OCI-LY7 (cell line): Measurements from ENCODE around the gene ACTN2. TPM values are rescaled to one million over a fixed set of nuclear protein-coding genes. Genes with fewer than 3 reads are reported as not detected.

Experiments
- BruUV-seq: library from RNA; stranded (reverse); fragments of 400-500 nt; replicated peaks from 2 replicates; lab custom pipeline; 2021; lab: Mats Ljungman, UMichigan
- CTCF ChIA-PET: fragments of 300-600 bp; sonication (Branson Sonifier 250); formaldehyde crosslinking; loops from one replicate; lab custom pipeline; 2022; ENCODE audit warnings: antibody characterized with exemption; ENCODE audit not compliant: unreplicated experiment; lab: Charles Lee
- POLR2A ChIA-PET: fragments of 300-600 bp; sonication (Branson Sonifier 250); formaldehyde crosslinking; loops from one replicate; lab custom pipeline; 2022; ENCODE audit warnings: antibody characterized with exemption; lab: Charles Lee
- DNase-seq: peaks from one replicate; pipeline ENCODE4 v3.0.0-alpha.2; 2015; ENCODE audit warnings: low spot score
- H2AFZ ChIP-seq: fragments of 200-600 bp; sonication (generic), shearing (Covaris generic); 2 replicates; pipeline ENCODE4 v1.6.1; 2014; ENCODE audit warnings: mild to moderate bottlenecking, antibody characterized with exemption, low read length, moderate library complexity
- H3K27ac ChIP-seq: fragments of 200-600 bp; sonication (generic); 2 replicates; pipeline ENCODE4 v1.5.1; 2014; ENCODE audit warnings: mixed run types, low read depth, mild to moderate bottlenecking, moderate library complexity, low read length, inconsistent platforms; ENCODE audit not compliant: poor library complexity, severe bottlenecking
- H3K36me3 ChIP-seq: fragments of 200-600 bp; sonication (generic); 2 replicates; pipeline ENCODE4 v1.6.1; 2014; ENCODE audit warnings: mild to moderate bottlenecking, antibody characterized with exemption, low read length, moderate library complexity, mixed read lengths; ENCODE audit not compliant: insufficient read depth
- H3K4me1 ChIP-seq: fragments of 200-600 bp; sonication (generic); 2 replicates; pipeline ENCODE4 v1.5.1; 2014; ENCODE audit warnings: mild to moderate bottlenecking, low read length; ENCODE audit not compliant: insufficient read depth, poor library complexity, severe bottlenecking
- H3K4me2 ChIP-seq: fragments of 200-600 bp; sonication (generic); 2 replicates; pipeline ENCODE4 v1.6.1; 2014; ENCODE audit warnings: mild to moderate bottlenecking, low read length
- H3K4me3 ChIP-seq: fragments of 200-600 bp; sonication (generic); 2 replicates; pipeline ENCODE4 v1.5.1; 2014; ENCODE audit warnings: mild to moderate bottlenecking, low read depth, low read length; ENCODE audit not compliant: poor library complexity, severe bottlenecking
- H3K79me2 ChIP-seq: fragments of 200-600 bp; sonication (generic); 2 replicates; pipeline ENCODE4 v1.6.1; 2016; ENCODE audit warnings: low read depth, mild to moderate bottlenecking, low read length, moderate library complexity, mixed read lengths; ENCODE audit not compliant: insufficient read depth
- H3K9me2 ChIP-seq: fragments of 200-600 bp; sonication (generic); 2 replicates; pipeline ENCODE4 v1.6.1; 2016; ENCODE audit warnings: mild to moderate bottlenecking, low read length, mixed read lengths; ENCODE audit not compliant: insufficient read depth
- H3K9me3 ChIP-seq: fragments of 200-600 bp; sonication (generic); 2 replicates; pipeline ENCODE4 v1.6.1; 2014; ENCODE audit warnings: mild to moderate bottlenecking, mixed run types, low read length, mixed read lengths
- H4K20me1 ChIP-seq: fragments of 200-600 bp; sonication (generic); 2 replicates; pipeline ENCODE4 v1.6.1; 2014; ENCODE audit warnings: mild to moderate bottlenecking, antibody characterized with exemption, low read length, moderate library complexity, mixed read lengths; ENCODE audit not compliant: insufficient read depth
- EZH2phosphoT487 ChIP-seq: fragments of 200-600 bp; sonication (generic); IDR thresholded peaks from 2 replicates; pipeline ENCODE4 v1.6.1; 2018; ENCODE audit warnings: low read depth, borderline replicate concordance, mild to moderate bottlenecking, mixed run types, antibody characterized with exemption, low read length, moderate library complexity, mixed read lengths
- intact Hi-C: fragments of 100-400 bp; cut with micrococcal nuclease; formaldehyde crosslinking; loops from one replicate; pipeline ENCODE4 v1.10.0; 2022; ENCODE audit not compliant: unreplicated experiment
- total RNA-seq, 2 experiments: library from RNA; depleted of rRNA in 1 of 2; stranded (reverse); fragments of >200 nt in 1 of 2; shearing (Covaris generic) in 1 of 2; gene quantifications; 2 replicates each; pipeline ENCODE4 v1.2.3, GENCODE V29; 2014 to 2022
- TF ChIP-seq, protein P1 (sequence below): fragments of 200-600 bp; sonication (generic); conservative IDR thresholded peaks from 2 replicates; pipeline ENCODE4 v1.5.1; 2014; ENCODE audit warnings: mild to moderate bottlenecking, antibody characterized with exemption, low read length, moderate library complexity, mixed read lengths

The ACTN2 gene
- total RNA-seq, 2 experiments from 2014 or later: not detected

GRCh38 chr1:236717811-236718210 is 31.5 kb downstream of the ACTN2 start:
- intact Hi-C loops: no loop called here
- H2AFZ ChIP-seq: no peak overlapping the region
- no peaks in the 10 kb centered on the region for H3K4me1 ChIP-seq
- DNase-seq: no peak
- POLR2A ChIA-PET: interaction anchor here (0.9 kb wide), 1 partner anchor 12 kb away, joined by 3 read pairs; no protein-coding TSS in a partner anchor
- no TSS peak for BruUV-seq
- H3K27ac ChIP-seq: no peak overlapping the region
- H3K4me2 ChIP-seq: no peak overlapping the region
- CTCF ChIA-PET: no interaction called here
- no peaks in the 10 kb centered on the region for H3K79me2 ChIP-seq
- H4K20me1 ChIP-seq: no peaks in the 10 kb centered on the region
- no peaks in the 10 kb centered on the region for H3K9me2 ChIP-seq
- no peaks in the 10 kb centered on the region for H3K36me3 ChIP-seq
- no peaks in the 10 kb centered on the region for H3K9me3 ChIP-seq
- no peak overlapping the region for H3K4me3 ChIP-seq
- no peak for TF ChIP-seq EZH2phosphoT487
- TF ChIP-seq, protein P1, sequence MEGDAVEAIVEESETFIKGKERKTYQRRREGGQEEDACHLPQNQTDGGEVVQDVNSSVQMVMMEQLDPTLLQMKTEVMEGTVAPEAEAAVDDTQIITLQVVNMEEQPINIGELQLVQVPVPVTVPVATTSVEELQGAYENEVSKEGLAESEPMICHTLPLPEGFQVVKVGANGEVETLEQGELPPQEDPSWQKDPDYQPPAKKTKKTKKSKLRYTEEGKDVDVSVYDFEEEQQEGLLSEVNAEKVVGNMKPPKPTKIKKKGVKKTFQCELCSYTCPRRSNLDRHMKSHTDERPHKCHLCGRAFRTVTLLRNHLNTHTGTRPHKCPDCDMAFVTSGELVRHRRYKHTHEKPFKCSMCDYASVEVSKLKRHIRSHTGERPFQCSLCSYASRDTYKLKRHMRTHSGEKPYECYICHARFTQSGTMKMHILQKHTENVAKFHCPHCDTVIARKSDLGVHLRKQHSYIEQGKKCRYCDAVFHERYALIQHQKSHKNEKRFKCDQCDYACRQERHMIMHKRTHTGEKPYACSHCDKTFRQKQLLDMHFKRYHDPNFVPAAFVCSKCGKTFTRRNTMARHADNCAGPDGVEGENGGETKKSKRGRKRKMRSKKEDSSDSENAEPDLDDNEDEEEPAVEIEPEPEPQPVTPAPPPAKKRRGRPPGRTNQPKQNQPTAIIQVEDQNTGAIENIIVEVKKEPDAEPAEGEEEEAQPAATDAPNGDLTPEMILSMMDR: no peak

DNA sequence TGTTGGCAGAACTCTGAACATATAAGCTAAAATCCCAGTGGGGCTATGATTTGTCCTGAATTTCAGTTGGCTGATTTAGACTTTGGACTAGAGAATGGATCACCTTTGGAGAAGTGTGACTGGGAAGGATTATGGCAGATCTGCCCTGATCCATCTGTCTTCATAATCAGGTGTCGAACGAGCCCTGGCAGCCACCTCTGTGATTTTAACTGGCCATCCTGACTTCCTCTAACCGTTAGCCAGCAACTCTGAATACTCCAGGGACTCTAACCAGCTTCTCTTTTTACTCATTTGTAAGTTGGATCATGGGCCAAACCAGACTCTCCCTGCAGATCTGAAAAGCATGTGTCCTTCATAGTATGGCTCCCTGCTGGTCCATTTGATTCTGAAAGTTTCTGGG is 32.0 kb downstream of the ACTN2 start:
- TF ChIP-seq, protein P1: no peak
- no peak for TF ChIP-seq EZH2phosphoT487
- H2AFZ ChIP-seq: no peak overlapping the region
- H3K36me3 ChIP-seq: no peaks in the 10 kb centered on the region
- H3K79me2 ChIP-seq: no peaks in the 10 kb centered on the region
- no peak overlapping the region for H3K27ac ChIP-seq
- no peak overlapping the region for H3K4me2 ChIP-seq
- H3K9me2 ChIP-seq: no peaks in the 10 kb centered on the region
- H3K4me1 ChIP-seq: no peaks in the 10 kb centered on the region
- CTCF ChIA-PET: no interaction called here
- no peaks in the 10 kb centered on the region for H3K9me3 ChIP-seq
- POLR2A ChIA-PET: interaction anchor here (0.9 kb wide), 1 partner anchor 12 kb away, joined by 3 read pairs; no protein-coding TSS in a partner anchor
- intact Hi-C loops: no loop called here
- DNase-seq: no peak
- H3K4me3 ChIP-seq: no peak overlapping the region
- no TSS peak for BruUV-seq
- no peaks in the 10 kb centered on the region for H4K20me1 ChIP-seq

DNA sequence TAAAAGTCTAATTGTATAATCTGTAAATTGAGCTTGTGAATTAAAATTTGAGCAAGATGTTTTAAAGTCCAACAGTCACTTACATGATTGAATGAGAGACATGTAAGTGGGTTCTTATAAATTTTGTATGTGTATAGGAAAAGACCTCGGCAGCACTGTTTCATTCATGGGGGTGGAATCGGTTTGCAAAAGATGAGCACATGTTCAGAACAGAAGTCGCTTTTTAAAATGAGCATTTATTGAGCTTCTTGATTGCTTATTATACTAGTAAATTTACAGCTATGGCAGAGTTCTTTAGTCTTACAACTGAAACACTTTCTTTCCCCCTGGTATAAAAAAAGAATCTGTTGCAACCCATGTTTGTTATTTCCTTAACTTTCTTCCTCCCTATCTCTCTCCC is 33.9 kb downstream of the ACTN2 start:
- intact Hi-C loops: no loop called here
- CTCF ChIA-PET: interaction anchor here (0.6 kb wide), 1 partner anchor 792 kb away, joined by 4 read pairs; no protein-coding TSS in a partner anchor
- no peak overlapping the region for H2AFZ ChIP-seq
- H3K79me2 ChIP-seq: no peaks in the 10 kb centered on the region
- no peak for DNase-seq
- H3K4me2 ChIP-seq: no peak overlapping the region
- H3K9me2 ChIP-seq: no peaks in the 10 kb centered on the region
- no peaks in the 10 kb centered on the region for H3K36me3 ChIP-seq
- BruUV-seq: no TSS peak
- TF ChIP-seq EZH2phosphoT487: no peak
- TF ChIP-seq, protein P1: no peak
- POLR2A ChIA-PET: interaction anchor here (0.6 to 0.8 kb wide), 2 partner anchors 25 to 26 kb away, joined by 3 to 7 read pairs; no protein-coding TSS in a partner anchor
- no peak overlapping the region for H3K4me3 ChIP-seq
- H3K4me1 ChIP-seq: no peaks in the 10 kb centered on the region
- no peaks in the 10 kb centered on the region for H3K9me3 ChIP-seq
- no peak overlapping the region for H3K27ac ChIP-seq
- H4K20me1 ChIP-seq: no peaks in the 10 kb centered on the region
